HG03342 (cell line): ENCODE measurements around the gene KCNA10.

Source experiments
- ATAC-seq: cut with Tn5 transposase; IDR thresholded peaks from one replicate; pipeline ENCODE4 v1.9.1; 2021; ENCODE audit warnings: mild to moderate bottlenecking, moderate library complexity; ENCODE audit not compliant: unreplicated experiment

KCNA10 gene

DNA sequence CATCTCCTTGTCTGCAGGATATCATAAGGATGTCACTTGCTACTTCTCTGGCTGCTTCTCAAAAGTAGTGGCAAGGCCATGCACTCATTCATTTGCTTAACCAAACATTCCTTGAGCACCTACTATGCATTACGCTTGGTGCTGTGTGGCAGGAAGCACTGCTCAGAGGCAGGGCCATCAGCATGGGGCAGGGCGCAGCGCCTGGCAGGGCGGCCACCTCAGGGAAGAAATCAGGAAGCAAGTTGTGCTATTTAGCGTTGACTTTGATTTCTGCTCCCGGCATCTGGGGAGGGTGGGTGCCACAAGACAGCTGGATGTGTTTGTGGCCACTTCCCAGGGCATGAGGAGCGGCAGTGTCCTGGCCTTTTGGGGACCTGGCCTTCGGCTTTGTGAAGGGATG, 40.1 kb downstream of the KCNA10 start:
- ATAC-seq: no peak

DNA sequence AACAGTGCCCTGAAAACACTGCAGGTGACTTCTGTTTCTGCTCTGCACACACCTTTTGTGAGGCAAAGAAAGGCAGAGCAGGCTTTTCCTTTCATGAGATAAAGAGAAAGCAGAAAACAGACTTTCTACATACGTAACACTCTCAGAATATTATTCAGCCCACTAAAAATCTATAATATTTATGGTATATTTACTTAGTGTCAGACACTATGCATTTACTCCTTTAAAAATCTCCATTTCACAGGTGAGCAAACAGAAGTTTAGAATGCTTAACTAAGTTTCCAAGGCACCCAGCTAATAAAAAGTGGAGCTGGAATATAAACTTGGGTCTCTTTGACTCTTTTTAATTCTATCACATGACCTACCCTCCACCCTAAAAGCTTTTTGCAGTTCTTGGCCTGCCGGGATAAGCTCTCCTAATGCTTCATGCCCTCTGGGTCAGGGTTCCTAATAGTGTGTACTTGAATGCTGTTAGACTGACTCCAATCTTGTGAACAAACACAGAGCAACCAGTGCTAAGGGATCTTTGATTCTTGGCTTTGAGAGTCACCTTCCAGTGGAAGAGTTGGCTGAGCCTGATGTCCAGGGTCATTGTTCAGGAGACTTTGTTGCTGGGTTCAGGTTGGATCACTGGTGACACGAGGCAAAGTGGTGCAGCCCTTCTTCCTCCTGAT, 40.9 kb downstream of the KCNA10 start:
- no peak for ATAC-seq

DNA sequence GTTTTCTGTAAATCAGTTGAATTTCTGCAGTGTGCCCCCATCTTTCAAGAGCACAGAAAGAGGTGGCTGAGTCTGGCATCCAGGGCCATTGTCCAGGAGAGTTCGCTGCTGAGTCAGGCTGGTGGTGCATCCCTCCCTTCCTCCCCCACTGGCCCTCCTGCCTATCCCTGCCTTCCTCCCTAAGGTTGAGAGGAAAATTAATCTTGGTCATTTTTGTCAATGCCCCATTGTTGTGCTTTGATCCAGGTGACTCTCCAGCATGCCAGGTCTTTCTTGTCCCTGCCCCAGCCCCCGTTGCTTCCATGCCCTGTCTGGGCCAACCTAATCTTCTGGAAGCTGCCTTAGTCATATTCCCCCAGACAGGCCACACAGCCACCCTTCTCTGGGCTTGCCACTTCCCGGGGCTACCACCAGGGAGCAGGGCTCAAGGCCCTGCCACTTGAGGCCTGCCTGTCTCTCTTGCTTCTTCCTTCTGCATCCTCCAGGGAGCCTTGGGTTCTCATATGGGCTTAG, 41.5 kb downstream of the KCNA10 start:
- ATAC-seq: no peak

DNA sequence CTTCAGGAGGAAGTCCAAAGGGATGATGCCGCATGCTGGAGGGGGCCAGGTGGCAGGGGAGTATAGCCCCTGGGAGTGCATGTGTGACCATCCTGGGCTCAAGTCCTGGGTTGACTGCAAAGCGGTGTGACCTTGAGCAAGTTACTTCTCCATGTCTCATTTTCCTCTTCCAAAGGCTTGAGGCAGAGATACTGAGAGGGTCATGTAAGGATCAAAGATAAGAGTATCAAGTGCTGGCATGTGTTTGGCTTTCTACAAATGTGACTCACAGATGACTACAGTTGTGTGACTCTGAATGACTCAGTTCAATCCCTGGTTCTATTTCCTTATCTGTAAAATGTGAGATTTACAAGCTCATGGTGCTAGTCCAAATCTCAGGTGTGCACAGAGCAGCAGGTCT, 41.9 kb downstream of the KCNA10 start:
- ATAC-seq: no peak

DNA sequence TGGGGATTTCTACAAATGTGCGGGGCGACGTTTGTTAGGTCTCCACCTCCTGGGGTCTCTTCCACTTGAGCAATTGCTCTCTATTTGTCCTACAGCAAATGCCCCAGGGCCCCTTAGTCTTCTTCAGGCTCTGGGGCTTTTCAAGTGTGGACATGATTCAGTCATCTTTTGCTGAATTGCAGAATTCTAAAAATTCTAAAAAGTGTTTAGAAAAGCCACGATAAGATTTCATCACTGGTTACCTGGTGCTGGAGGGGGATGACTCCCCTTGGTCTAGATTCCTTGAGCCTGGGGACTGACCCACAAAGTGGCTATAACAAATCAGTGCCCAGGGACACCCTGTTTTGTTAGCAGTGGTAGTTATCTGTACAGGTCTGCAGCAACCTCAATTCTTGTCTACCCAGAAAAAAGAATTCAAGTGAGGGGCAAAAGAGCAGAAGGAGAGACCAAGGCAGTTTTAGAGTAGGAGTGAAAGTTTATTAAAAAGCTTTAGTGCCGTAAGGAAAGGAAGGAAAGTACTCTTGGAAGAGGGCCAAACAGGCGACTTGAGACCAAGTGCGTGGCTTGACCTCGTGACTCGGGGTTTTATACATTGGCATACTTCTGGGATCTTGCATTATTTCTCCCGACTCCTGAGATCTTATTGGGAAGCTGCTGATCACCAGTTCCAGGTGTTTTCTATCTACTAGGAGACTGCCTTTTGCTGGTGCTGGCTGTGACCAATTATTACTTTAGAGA, 42.8 kb downstream of the KCNA10 start:
- ATAC-seq: no peak

DNA sequence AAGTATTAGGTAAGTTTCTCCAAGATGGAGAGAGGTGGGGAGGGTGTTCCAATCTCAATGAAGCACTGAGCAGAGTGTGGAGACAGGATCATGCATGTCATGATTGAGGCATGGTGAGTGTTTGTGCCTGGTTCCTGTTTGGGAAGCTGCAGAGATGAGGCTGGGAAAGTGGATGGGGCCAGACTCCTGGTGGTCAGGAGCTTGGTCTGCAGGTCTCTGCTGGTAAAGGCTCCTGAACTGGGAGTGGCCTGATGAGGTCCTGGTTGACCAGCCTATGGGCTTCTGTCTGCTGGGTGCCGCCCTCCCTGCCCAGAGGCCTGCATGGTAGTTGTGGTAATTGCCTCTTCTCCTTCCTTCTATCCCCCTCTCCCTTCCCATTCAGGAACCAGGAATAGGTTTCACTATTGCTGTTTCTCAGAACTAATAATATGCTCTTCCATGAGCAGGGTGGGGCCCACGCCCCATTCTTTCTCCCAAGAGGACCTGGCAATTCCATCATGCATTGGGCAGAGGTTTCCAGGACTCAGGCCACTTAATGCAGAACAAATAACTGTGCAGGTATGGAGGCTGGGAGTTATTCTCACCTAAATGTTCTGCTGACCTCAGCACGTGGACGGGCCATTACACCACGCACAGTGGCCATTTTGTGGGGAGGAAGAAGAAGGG, 43.5 kb downstream of the KCNA10 start:
- ATAC-seq: no peak

DNA sequence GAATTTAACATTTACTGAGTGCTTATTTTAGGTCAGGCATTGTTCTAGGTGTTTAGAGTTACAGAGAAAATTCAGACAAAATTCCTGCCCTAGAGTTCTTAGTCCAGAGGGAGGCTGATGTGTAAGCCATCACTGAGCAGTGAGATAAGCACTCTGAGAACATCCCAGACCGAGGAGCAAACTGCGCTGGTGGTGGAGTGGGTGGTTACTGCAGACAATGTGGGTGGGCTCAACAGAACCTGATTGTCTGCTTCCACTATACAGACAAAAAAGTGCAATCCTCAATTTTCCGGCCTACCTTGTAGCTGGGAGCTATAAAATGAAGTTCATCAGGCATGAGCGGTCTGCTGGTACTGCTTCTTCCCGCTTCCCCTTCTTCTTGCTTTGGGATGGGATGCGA, 44.5 kb downstream of the KCNA10 start:
- ATAC-seq: no peak

DNA sequence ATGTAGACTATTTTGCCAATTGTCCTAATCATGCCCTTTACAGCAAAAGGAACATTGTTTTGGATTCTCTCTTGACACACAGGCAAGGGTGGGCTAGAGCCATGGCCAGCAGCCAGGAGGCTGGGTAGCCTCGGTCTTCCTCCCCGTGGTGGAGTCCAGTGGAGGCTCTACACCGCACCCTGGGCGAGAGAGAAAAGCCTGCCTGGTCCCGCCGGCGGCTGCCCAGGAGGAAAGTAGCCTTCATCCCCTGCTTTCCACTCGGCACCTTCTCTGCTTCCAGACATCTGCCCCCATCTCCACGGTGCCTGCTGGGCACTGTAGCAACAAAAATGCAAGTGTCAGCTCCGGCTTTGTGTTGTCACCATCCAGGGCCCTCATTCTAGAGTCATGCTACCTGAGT, 46.4 kb downstream of the KCNA10 start:
- ATAC-seq: no peak

DNA sequence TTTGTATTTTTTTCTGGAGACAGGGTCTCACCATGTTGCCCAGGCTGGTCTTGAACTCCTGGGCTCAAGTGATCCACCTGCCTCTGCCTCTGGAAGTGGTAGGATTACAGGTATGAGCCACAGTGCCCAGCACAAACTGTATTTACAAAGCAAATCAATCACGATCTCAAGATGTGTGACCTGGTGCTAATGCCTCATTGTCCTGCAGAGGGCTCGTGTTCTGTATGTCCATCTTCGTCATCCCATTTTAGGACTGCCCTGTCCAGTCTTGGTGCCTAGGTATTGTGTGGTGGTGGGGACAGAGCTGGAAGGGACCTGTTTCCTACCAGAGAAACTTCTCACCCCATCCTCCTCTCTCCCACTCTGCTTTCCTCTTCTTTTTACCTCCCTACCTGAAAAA, 47.8 kb downstream of the KCNA10 start:
- no peak for ATAC-seq
